Mesendoderm (in vitro differentiated cells): ENCODE results near the gene KCNQ5.

ENCODE experiments used
- DNase-seq: peaks from one replicate; pipeline ENCODE4 v3.0.0; 2013
- H2AK5ac ChIP-seq: 2 replicates; pipeline ENCODE4 v1.6.1; 2013; ENCODE audit warnings: low read length, inconsistent platforms
- H2BK120ac ChIP-seq: 2 replicates; pipeline ENCODE4 v1.6.1; 2013; ENCODE audit warnings: low read depth, mild to moderate bottlenecking, low read length, moderate library complexity, mixed read lengths
- H2BK15ac ChIP-seq: replicated peaks from 2 replicates; pipeline ENCODE4 v1.6.1; 2013; ENCODE audit warnings: low read depth, mild to moderate bottlenecking, moderate library complexity
- H2BK5ac ChIP-seq: 2 replicates; pipeline ENCODE4 v1.6.1; 2013; ENCODE audit warnings: low read length, inconsistent platforms
- H3K18ac ChIP-seq: 2 replicates; pipeline ENCODE4 v1.6.1; 2013; ENCODE audit warnings: mild to moderate bottlenecking, low read length, mixed read lengths
- H3K23ac ChIP-seq: one replicate; pipeline ENCODE4 v1.6.1; 2013; ENCODE audit warnings: low read length
- H3K27ac ChIP-seq: 2 replicates; pipeline ENCODE4 v1.5.1; 2013; ENCODE audit warnings: low read depth, mild to moderate bottlenecking, inconsistent platforms, low read length, moderate library complexity
- H3K27me3 ChIP-seq: 2 replicates; pipeline ENCODE4 v1.6.1; 2013; ENCODE audit warnings: low read length, control low read depth, mild to moderate bottlenecking, inconsistent platforms; ENCODE audit not compliant: insufficient read depth, poor library complexity
- H3K36me3 ChIP-seq: 2 replicates; pipeline ENCODE4 v1.6.1; 2013; ENCODE audit warnings: low read length, inconsistent platforms; ENCODE audit not compliant: control insufficient read depth, insufficient read depth
- H3K4ac ChIP-seq: one replicate; pipeline ENCODE4 v1.6.1; 2013; ENCODE audit warnings: low read depth, mild to moderate bottlenecking, low read length, moderate library complexity
- H3K4me1 ChIP-seq: 2 replicates; pipeline ENCODE4 v1.6.1; 2013; ENCODE audit warnings: low read depth, low read length, inconsistent platforms; ENCODE audit not compliant: control insufficient read depth
- H3K4me2 ChIP-seq: 2 replicates; pipeline ENCODE4 v1.6.1; 2013; ENCODE audit warnings: low read length
- H3K4me3 ChIP-seq: 2 replicates; pipeline ENCODE4 v1.5.1; 2013; ENCODE audit warnings: mild to moderate bottlenecking, low read length
- H3K56ac ChIP-seq: one replicate; pipeline ENCODE4 v1.6.1; 2013; ENCODE audit warnings: low read length
- H3K79me1 ChIP-seq: 2 replicates; pipeline ENCODE4 v1.6.1; 2013; ENCODE audit warnings: low read length, inconsistent platforms
- H3K79me2 ChIP-seq: 2 replicates; pipeline ENCODE4 v1.6.1; 2013; ENCODE audit warnings: mild to moderate bottlenecking, low read length; ENCODE audit not compliant: control insufficient read depth, insufficient read depth
- H3K9ac ChIP-seq: 2 replicates; pipeline ENCODE4 v1.6.1; 2013; ENCODE audit warnings: low read length, inconsistent platforms
- H4K5ac ChIP-seq: one replicate; pipeline ENCODE4 v1.6.1; 2013; ENCODE audit warnings: low read length
- H4K8ac ChIP-seq: one replicate; pipeline ENCODE4 v1.6.1; 2013; ENCODE audit warnings: low read depth, mild to moderate bottlenecking, control low read depth, low read length, moderate library complexity
- WGBS: extraction: QIAGEN DNeasy Blood & Tissue Kit; methylation state at CpG from one replicate; pipeline ENCODE4 v1.1.7; 2013; ENCODE audit warnings: low lambda C conversion rate, missing lambda C conversion rate; ENCODE audit not compliant: insufficient coverage; ENCODE audit errors: extremely low coverage; 5-methylcytosine and 5-hydroxymethylcytosine counted together

Gene KCNQ5

DNA sequence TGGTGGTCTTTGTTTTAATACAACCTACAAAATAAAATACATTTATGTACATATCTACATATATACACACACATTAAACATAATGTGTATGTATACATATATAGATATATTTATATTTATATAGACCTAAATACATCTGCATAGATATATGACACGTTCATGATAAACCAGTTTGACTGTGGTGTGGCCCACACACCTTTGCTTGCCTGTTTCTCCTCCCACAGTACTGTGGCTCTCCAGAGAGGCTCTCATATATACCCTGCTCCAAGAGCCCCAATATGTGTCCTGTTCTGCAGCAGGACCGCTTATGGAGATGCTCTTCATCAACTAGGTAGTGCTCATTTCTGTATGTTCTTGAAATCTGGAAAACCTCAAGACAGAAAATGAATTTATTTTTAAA is 207.0 kb downstream of the KCNQ5 start:
- H2BK5ac ChIP-seq, result no peak overlapping the region
- DNase-seq, result no peak
- H3K79me2 ChIP-seq, result no peaks in the 10 kb centered on the region
- no peak overlapping the region for H3K27ac ChIP-seq
- no CpG with 5 or more reads among the region's 2 CpGs for WGBS
- H3K36me3 ChIP-seq, result no peaks in the 10 kb centered on the region
- no peak overlapping the region for H4K5ac ChIP-seq
- no peak overlapping the region for H2AK5ac ChIP-seq
- H3K4me3 ChIP-seq, result no peak overlapping the region
- no peak overlapping the region for H3K4ac ChIP-seq
- H3K9ac ChIP-seq, result no peak overlapping the region
- no peak overlapping the region for H4K8ac ChIP-seq
- H2BK120ac ChIP-seq, result no peak overlapping the region
- no peaks in the 10 kb centered on the region for H3K27me3 ChIP-seq
- no peak overlapping the region for H3K56ac ChIP-seq
- H3K18ac ChIP-seq, result no peak overlapping the region
- H3K79me1 ChIP-seq, result no peaks in the 10 kb centered on the region
- H3K4me1 ChIP-seq, result no peaks in the 10 kb centered on the region
- H3K23ac ChIP-seq, result no peak overlapping the region
- H2BK15ac ChIP-seq, result no peak overlapping the region
- H3K4me2 ChIP-seq, result no peak overlapping the region

- H3K56ac ChIP-seq, result no peak overlapping the region
- H2BK5ac ChIP-seq, result no peak overlapping the region
- no peak overlapping the region for H3K9ac ChIP-seq
- no peaks in the 10 kb centered on the region for H3K4me1 ChIP-seq
- H2BK120ac ChIP-seq, result no peak overlapping the region
- no peak overlapping the region for H3K4ac ChIP-seq
- DNase-seq, result no peak
- no peak overlapping the region for H2AK5ac ChIP-seq
- WGBS, result no CpG with 5 or more reads among the region's 3 CpGs
- no peak overlapping the region for H3K4me2 ChIP-seq
- H3K79me1 ChIP-seq, result no peaks in the 10 kb centered on the region
- H3K27me3 ChIP-seq, result no peaks in the 10 kb centered on the region
- no peaks in the 10 kb centered on the region for H3K36me3 ChIP-seq
- H3K27ac ChIP-seq, result no peak overlapping the region
- no peaks in the 10 kb centered on the region for H3K79me2 ChIP-seq
- H4K5ac ChIP-seq, result no peak overlapping the region
- no peak overlapping the region for H2BK15ac ChIP-seq
- no peak overlapping the region for H3K18ac ChIP-seq
- no peak overlapping the region for H3K4me3 ChIP-seq
- no peak overlapping the region for H3K23ac ChIP-seq
- no peak overlapping the region for H4K8ac ChIP-seq
Measured at GRCh38 chr6:72832271-72832670, 210.4 kb downstream of the KCNQ5 start.

GRCh38 chr6:72835749-72836148 is 213.9 kb downstream of the KCNQ5 start:
- Histone ChIP-seq H4K8ac (no peak overlapping the region), H3K79me2 (no peaks in the 10 kb centered on the region), H2BK15ac (no peak overlapping the region), H3K56ac (no peak overlapping the region), H3K9ac (no peak overlapping the region), H3K36me3 (no peaks in the 10 kb centered on the region), H2BK5ac (no peak overlapping the region), H2BK120ac (no peak overlapping the region), H3K23ac (no peak overlapping the region), H3K27ac (no peak overlapping the region), H2AK5ac (no peak overlapping the region), H3K79me1 (no peaks in the 10 kb centered on the region), H3K4ac (no peak overlapping the region), H3K27me3 (no peaks in the 10 kb centered on the region), H3K4me1 (no peaks in the 10 kb centered on the region), H3K18ac (no peak overlapping the region), H4K5ac (no peak overlapping the region), H3K4me3 (no peak overlapping the region), H3K4me2 (no peak overlapping the region)
- WGBS, result 100% methylated on average over 1 of the region's 1 CpG
- DNase-seq, result no peak

GRCh38 chr6:72836971-72837370 is 215.1 kb downstream of the KCNQ5 start:
- no peak overlapping the region for H2BK120ac ChIP-seq
- H3K4me1 ChIP-seq, result no peaks in the 10 kb centered on the region
- no peak overlapping the region for H3K18ac ChIP-seq
- no peak for DNase-seq
- no peak overlapping the region for H4K8ac ChIP-seq
- no peak overlapping the region for H3K4me3 ChIP-seq
- H3K56ac ChIP-seq, result no peak overlapping the region
- no peaks in the 10 kb centered on the region for H3K79me2 ChIP-seq
- H3K79me1 ChIP-seq, result no peaks in the 10 kb centered on the region
- WGBS, result 100% methylated on average over 1 of the region's 1 CpG
- no peaks in the 10 kb centered on the region for H3K27me3 ChIP-seq
- H2AK5ac ChIP-seq, result no peak overlapping the region
- H3K9ac ChIP-seq, result no peak overlapping the region
- no peak overlapping the region for H3K4me2 ChIP-seq
- H2BK15ac ChIP-seq, result no peak overlapping the region
- no peak overlapping the region for H3K27ac ChIP-seq
- H3K23ac ChIP-seq, result no peak overlapping the region
- H4K5ac ChIP-seq, result no peak overlapping the region
- no peak overlapping the region for H2BK5ac ChIP-seq
- no peaks in the 10 kb centered on the region for H3K36me3 ChIP-seq
- H3K4ac ChIP-seq, result no peak overlapping the region

DNA sequence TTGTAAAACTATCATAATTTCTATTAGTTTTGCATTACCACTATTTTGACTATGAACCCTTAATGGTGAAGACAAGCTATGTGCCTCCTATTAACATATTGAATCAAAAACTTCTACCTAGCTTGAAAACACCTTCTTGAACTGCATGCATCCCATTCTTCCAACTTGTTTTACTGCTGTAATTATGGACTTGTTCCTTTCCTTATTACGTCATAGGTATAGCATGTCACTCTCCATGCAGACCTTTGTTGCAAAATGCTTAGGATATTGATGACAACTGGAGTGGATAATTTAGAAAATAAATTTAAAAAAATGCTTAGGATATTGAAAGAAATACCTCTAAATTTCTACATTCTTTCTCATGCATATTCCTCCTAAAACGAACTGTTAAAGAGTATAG is 219.3 kb downstream of the KCNQ5 start:
- WGBS, result no CpG with 5 or more reads among the region's 2 CpGs

GRCh38 chr6:72842140-72842539 is 220.3 kb downstream of the KCNQ5 start:
- H3K27ac ChIP-seq, result no peak overlapping the region
- no peaks in the 10 kb centered on the region for H3K36me3 ChIP-seq
- H3K23ac ChIP-seq, result no peak overlapping the region
- H2BK120ac ChIP-seq, result no peak overlapping the region
- no peaks in the 10 kb centered on the region for H3K79me1 ChIP-seq
- no peak overlapping the region for H3K9ac ChIP-seq
- H4K8ac ChIP-seq, result no peak overlapping the region
- H3K4me2 ChIP-seq, result no peak overlapping the region
- H2BK15ac ChIP-seq, result no peak overlapping the region
- H3K27me3 ChIP-seq, result no peaks in the 10 kb centered on the region
- no peak overlapping the region for H3K4ac ChIP-seq
- DNase-seq, result no peak
- no peak overlapping the region for H3K56ac ChIP-seq
- H3K4me1 ChIP-seq, result no peaks in the 10 kb centered on the region
- H2AK5ac ChIP-seq, result no peak overlapping the region
- no peak overlapping the region for H2BK5ac ChIP-seq
- H4K5ac ChIP-seq, result no peak overlapping the region
- no peak overlapping the region for H3K18ac ChIP-seq
- H3K79me2 ChIP-seq, result no peaks in the 10 kb centered on the region
- no peak overlapping the region for H3K4me3 ChIP-seq
- no CpG with 5 or more reads among the region's 4 CpGs for WGBS

More for the DNA sequence above, 219.3 kb downstream of the KCNQ5 start:
- Histone ChIP-seq H3K23ac (no peak overlapping the region), H4K5ac (no peak overlapping the region), H3K9ac (no peak overlapping the region), H3K36me3 (no peaks in the 10 kb centered on the region), H3K4me2 (no peak overlapping the region), H2BK5ac (no peak overlapping the region), H3K4me1 (no peaks in the 10 kb centered on the region), H3K56ac (no peak overlapping the region), H3K27ac (no peak overlapping the region), H2BK15ac (no peak overlapping the region), H2BK120ac (no peak overlapping the region), H3K79me2 (no peaks in the 10 kb centered on the region), H3K4ac (no peak overlapping the region), H3K79me1 (no peaks in the 10 kb centered on the region), H3K27me3 (no peaks in the 10 kb centered on the region), H2AK5ac (no peak overlapping the region), H3K4me3 (no peak overlapping the region), H3K18ac (no peak overlapping the region), H4K8ac (no peak overlapping the region)
- DNase-seq, result no peak
